ENCODE data around the gene LIN7B. TPM values are rescaled to one million over a fixed set of nuclear protein-coding genes. Genes with fewer than 3 reads are reported as not detected.

Gene LIN7B
- polyA plus RNA-seq, 1 of the 3 experiments (the other 2 are of a cell fraction): 20.8 TPM

DNA sequence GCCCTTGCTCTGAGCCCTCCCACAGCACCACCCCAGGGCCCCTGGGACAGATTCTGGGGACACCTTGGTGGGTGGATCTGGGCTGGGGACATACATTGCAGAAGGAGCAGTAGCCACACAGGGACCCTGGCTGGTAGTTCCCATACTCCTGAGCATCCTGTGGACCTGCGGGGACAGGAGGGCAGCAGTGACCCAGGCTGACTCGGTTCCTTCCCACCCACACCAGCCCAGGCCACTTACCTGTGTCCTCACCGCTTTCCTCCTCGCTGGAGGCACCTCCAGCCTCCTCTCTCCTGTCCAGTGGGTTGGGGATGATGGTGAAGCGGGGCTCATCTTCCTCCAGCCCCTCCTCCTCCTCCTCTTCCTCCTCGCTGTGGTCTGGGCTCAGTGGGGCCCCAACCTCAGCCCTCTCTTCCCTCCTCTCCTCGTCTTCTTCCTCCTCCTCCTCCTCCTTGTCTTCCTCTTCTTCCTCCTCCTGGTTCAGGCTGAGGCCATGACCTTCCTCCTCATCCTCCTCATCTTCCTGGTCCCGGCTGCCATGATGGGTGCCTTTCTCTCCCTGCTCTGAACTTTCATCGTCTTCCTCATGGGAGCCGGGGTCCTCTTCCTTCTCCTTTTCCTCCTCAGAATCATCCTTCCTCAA lies 39.1 kb downstream of the LIN7B start:
- 79% methylated on average over 10 of the region's 10 CpGs for WGBS (ENCODE audit: low lambda C conversion rate)
- TF ChIP-seq, protein P1, sequence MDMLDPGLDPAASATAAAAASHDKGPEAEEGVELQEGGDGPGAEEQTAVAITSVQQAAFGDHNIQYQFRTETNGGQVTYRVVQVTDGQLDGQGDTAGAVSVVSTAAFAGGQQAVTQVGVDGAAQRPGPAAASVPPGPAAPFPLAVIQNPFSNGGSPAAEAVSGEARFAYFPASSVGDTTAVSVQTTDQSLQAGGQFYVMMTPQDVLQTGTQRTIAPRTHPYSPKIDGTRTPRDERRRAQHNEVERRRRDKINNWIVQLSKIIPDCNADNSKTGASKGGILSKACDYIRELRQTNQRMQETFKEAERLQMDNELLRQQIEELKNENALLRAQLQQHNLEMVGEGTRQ (IDR thresholded peaks at IDR 0.05; ENCODE audit: borderline replicate concordance, low read depth, low read length): no peak
- no peak for TF ChIP-seq MAX (IDR thresholded peaks at IDR 0.05; ENCODE audit: low read depth)
- TF ChIP-seq, protein P2, sequence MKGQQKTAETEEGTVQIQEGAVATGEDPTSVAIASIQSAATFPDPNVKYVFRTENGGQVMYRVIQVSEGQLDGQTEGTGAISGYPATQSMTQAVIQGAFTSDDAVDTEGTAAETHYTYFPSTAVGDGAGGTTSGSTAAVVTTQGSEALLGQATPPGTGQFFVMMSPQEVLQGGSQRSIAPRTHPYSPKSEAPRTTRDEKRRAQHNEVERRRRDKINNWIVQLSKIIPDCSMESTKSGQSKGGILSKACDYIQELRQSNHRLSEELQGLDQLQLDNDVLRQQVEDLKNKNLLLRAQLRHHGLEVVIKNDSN (IDR thresholded peaks at IDR 0.05; ENCODE audit: borderline replicate concordance, low read depth): no peak
- TF ChIP-seq TEAD4 (IDR thresholded peaks at IDR 0.05; ENCODE audit: borderline replicate concordance, insufficient read depth): no peak
- no peak for TF ChIP-seq CHD2 (IDR thresholded peaks at IDR 0.05; ENCODE audit: low read length, partially characterized antibody)
- POLR2A ChIA-PET: no interaction called here
- Histone ChIP-seq H3K27ac (ENCODE audit: low read depth in 2 of 2, low read length in 1 of 2) (no peak overlapping the region), H3K79me2 (ENCODE audit: insufficient read depth) (peaks cover 7% of the 10 kb centered on the region), H3F3A (replicated peaks; ENCODE audit: insufficient read depth) (peaks cover 12% of the 10 kb centered on the region), H3K9me2 (no peaks in the 10 kb centered on the region), H3K27me3 (ENCODE audit: insufficient read depth) (no peaks in the 10 kb centered on the region), H4K20me1 (ENCODE audit: insufficient read depth) (no peaks in the 10 kb centered on the region), H3K36me3 (replicated peaks in 1 of 2; ENCODE audit: control insufficient read depth in 1 of 2, insufficient read depth in 2 of 2, low read length in 1 of 2) (no peaks in the 10 kb centered on the region), H2AFZ (ENCODE audit: low read depth) (no peak overlapping the region), H3K9me3 (no peaks in the 10 kb centered on the region), H3K9ac (no peak overlapping the region), H3K4me3 (ENCODE audit: low read depth in 2 of 2, low read length in 1 of 2) (no peak overlapping the region), H3K4me1 (ENCODE audit: control insufficient read depth in 1 of 2, insufficient read depth in 2 of 2, low read depth in 1 of 2, low read length in 1 of 2) (peaks cover 0 to 21% of the 10 kb centered on the region in 2 experiments; a peak in 1 of 4 replicates), H3K4me2 (no peak overlapping the region)
- DNase-seq: no peak
- CTCF ChIA-PET: interaction anchor here (11.1 kb wide), 1 partner anchor 55 kb away, joined by 87 read pairs; no protein-coding TSS in a partner anchor

DNA sequence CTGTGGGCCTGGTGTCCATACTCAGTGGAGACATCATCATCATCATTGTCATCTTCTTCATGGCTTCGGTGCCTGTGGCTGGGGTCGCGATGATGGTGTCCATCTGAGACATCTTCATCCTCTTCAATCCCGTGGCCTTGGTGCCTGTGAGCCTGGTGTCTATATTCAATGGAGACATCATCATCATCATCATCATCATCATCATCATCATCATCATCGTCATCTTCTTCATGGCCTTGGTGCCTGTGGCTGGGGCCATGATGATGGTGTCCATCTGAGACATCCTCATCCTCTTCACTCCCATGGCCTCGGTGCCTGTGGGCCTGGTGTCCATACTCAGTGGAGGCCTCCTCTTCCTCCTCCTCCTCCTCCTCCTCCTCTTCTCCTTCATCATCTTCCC lies 40.1 kb downstream of the LIN7B start:
- H3F3A ChIP-seq (replicated peaks; ENCODE audit: insufficient read depth): peaks cover 12% of the 10 kb centered on the region
- H3K4me3 ChIP-seq (ENCODE audit: low read depth in 2 of 2, low read length in 1 of 2): no peak overlapping the region
- DNase-seq: no peak
- H3K9me3 ChIP-seq: no peaks in the 10 kb centered on the region
- no peak overlapping the region for H3K9ac ChIP-seq
- H3K4me2 ChIP-seq: no peak overlapping the region
- H3K27ac ChIP-seq (ENCODE audit: low read depth in 2 of 2, low read length in 1 of 2): no peak overlapping the region
- H3K27me3 ChIP-seq (ENCODE audit: insufficient read depth): no peaks in the 10 kb centered on the region
- H3K9me2 ChIP-seq: no peaks in the 10 kb centered on the region
- peaks cover 0 to 19% of the 10 kb centered on the region in 2 experiments; a peak in 1 of 4 replicates for H3K4me1 ChIP-seq (ENCODE audit: control insufficient read depth in 1 of 2, insufficient read depth in 2 of 2, low read depth in 1 of 2, low read length in 1 of 2)
- WGBS (ENCODE audit: low lambda C conversion rate): 82% methylated on average over 6 of the region's 6 CpGs
- TF ChIP-seq RXRA (IDR thresholded peaks at IDR 0.05; ENCODE audit: borderline replicate concordance, low read depth): no peak
- TF ChIP-seq, protein P3, sequence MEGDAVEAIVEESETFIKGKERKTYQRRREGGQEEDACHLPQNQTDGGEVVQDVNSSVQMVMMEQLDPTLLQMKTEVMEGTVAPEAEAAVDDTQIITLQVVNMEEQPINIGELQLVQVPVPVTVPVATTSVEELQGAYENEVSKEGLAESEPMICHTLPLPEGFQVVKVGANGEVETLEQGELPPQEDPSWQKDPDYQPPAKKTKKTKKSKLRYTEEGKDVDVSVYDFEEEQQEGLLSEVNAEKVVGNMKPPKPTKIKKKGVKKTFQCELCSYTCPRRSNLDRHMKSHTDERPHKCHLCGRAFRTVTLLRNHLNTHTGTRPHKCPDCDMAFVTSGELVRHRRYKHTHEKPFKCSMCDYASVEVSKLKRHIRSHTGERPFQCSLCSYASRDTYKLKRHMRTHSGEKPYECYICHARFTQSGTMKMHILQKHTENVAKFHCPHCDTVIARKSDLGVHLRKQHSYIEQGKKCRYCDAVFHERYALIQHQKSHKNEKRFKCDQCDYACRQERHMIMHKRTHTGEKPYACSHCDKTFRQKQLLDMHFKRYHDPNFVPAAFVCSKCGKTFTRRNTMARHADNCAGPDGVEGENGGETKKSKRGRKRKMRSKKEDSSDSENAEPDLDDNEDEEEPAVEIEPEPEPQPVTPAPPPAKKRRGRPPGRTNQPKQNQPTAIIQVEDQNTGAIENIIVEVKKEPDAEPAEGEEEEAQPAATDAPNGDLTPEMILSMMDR (IDR thresholded peaks at IDR 0.05): no peak
- TF ChIP-seq PBX3 (IDR thresholded peaks at IDR 0.05): no peak
- no peak for TF ChIP-seq FOXJ3 (CRISPR knock-in tag; IDR thresholded peaks at IDR 0.05)
- no peak for TF ChIP-seq YY1 (IDR thresholded peaks at IDR 0.05; ENCODE audit: low read depth)
- no peak for TF ChIP-seq IRF3 (IDR thresholded peaks at IDR 0.05; ENCODE audit: low read depth, low read length)
- no peak for TF ChIP-seq MEF2A (IDR thresholded peaks at IDR 0.05; ENCODE audit: borderline replicate concordance, low read depth)
- TF ChIP-seq, protein P4, sequence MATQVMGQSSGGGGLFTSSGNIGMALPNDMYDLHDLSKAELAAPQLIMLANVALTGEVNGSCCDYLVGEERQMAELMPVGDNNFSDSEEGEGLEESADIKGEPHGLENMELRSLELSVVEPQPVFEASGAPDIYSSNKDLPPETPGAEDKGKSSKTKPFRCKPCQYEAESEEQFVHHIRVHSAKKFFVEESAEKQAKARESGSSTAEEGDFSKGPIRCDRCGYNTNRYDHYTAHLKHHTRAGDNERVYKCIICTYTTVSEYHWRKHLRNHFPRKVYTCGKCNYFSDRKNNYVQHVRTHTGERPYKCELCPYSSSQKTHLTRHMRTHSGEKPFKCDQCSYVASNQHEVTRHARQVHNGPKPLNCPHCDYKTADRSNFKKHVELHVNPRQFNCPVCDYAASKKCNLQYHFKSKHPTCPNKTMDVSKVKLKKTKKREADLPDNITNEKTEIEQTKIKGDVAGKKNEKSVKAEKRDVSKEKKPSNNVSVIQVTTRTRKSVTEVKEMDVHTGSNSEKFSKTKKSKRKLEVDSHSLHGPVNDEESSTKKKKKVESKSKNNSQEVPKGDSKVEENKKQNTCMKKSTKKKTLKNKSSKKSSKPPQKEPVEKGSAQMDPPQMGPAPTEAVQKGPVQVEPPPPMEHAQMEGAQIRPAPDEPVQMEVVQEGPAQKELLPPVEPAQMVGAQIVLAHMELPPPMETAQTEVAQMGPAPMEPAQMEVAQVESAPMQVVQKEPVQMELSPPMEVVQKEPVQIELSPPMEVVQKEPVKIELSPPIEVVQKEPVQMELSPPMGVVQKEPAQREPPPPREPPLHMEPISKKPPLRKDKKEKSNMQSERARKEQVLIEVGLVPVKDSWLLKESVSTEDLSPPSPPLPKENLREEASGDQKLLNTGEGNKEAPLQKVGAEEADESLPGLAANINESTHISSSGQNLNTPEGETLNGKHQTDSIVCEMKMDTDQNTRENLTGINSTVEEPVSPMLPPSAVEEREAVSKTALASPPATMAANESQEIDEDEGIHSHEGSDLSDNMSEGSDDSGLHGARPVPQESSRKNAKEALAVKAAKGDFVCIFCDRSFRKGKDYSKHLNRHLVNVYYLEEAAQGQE (IDR thresholded peaks at IDR 0.05; ENCODE audit: low read depth, low read length): no peak
- TF ChIP-seq CHD2 (IDR thresholded peaks at IDR 0.05; ENCODE audit: low read length, partially characterized antibody): no peak
- CTCF ChIA-PET: interaction anchor here (0.9 to 1.4 kb wide), 4 partner anchors 27 to 80 kb away, joined by 3 read pairs; no protein-coding TSS in a partner anchor
- no peak overlapping the region for H2AFZ ChIP-seq (ENCODE audit: low read depth)
- no peaks in the 10 kb centered on the region for H4K20me1 ChIP-seq (ENCODE audit: insufficient read depth)
- POLR2A ChIA-PET: no interaction called here
- H3K36me3 ChIP-seq (replicated peaks in 1 of 2; ENCODE audit: control insufficient read depth in 1 of 2, insufficient read depth in 2 of 2, low read length in 1 of 2): no peaks in the 10 kb centered on the region
- peaks cover 16% of the 10 kb centered on the region for H3K79me2 ChIP-seq (ENCODE audit: insufficient read depth)
